Stimulated activated CD8-positive, alpha-beta memory T cell treated with anti-CD3 and anti-CD28 coated beads, Interleukin-2, amount 100 ng/mL, for 1 hour (primary cell): ENCODE measurements around the gene ZNF200.
"Not testable (repeated sequence)": the region's sequence is repeated elsewhere in the genome, so short reads cannot be mapped to it uniquely, and the experiment has no call there.

ENCODE experiments used
- DNase-seq, 2 donors: peaks; one replicate each; pipeline ENCODE4 v3.0.0-alpha.2; 2020; ENCODE audit warnings: low read depth in 2 of 2

ZNF200 gene

GRCh38 chr16:3254309-3254708 lies 19.4 kb upstream of the ZNF200 start:
- no peak for DNase-seq

- no peak for DNase-seq
Observed at GRCh38 chr16:3252967-3253366, 18.0 kb upstream of the ZNF200 start.

- DNase-seq: no peak
Observed at GRCh38 chr16:3249451-3249850, 14.5 kb upstream of the ZNF200 start.

- no peak for DNase-seq
Observed at GRCh38 chr16:3249020-3249419, 14.1 kb upstream of the ZNF200 start.

- no peak for DNase-seq
Observed at GRCh38 chr16:3248596-3248995, 13.6 kb upstream of the ZNF200 start.

- no peak for DNase-seq
Observed at GRCh38 chr16:3246876-3247275, 11.9 kb upstream of the ZNF200 start.

- no peak for DNase-seq
Observed at GRCh38 chr16:3246002-3246401, 11.0 kb upstream of the ZNF200 start.

GRCh38 chr16:3243882-3244281 lies 8.9 kb upstream of the ZNF200 start:
- DNase-seq: no peak

- no peak for DNase-seq
Observed at GRCh38 chr16:3242709-3243108, 7.8 kb upstream of the ZNF200 start.

GRCh38 chr16:3241761-3242160 lies 6.8 kb upstream of the ZNF200 start:
- DNase-seq: no peak

GRCh38 chr16:3235856-3236669 lies 1.1 kb upstream of the ZNF200 start:
- DNase-seq: no peak

GRCh38 chr16:3234543-3234856 lies 458 bp downstream of the ZNF200 start:
- DNase-seq: no peak

- no peak for DNase-seq
Observed at GRCh38 chr16:3223913-3224515, 10.9 kb downstream of the ZNF200 start.

GRCh38 chr16:3220839-3221238 lies 14.1 kb downstream of the ZNF200 start:
- no peak for DNase-seq

- no peak for DNase-seq
Observed at GRCh38 chr16:3216263-3216640, 18.7 kb downstream of the ZNF200 start.

- no peak for DNase-seq
Observed at GRCh38 chr16:3215601-3216262, 19.2 kb downstream of the ZNF200 start.

GRCh38 chr16:3214904-3215600 lies 19.9 kb downstream of the ZNF200 start:
- peak in 1 of 2 donors; percentile 6 for DNase-seq

- DNase-seq: no peak
Observed at GRCh38 chr16:3212567-3212966, 22.4 kb downstream of the ZNF200 start.

- DNase-seq: no peak
Observed at GRCh38 chr16:3212006-3212405, 23.0 kb downstream of the ZNF200 start.

GRCh38 chr16:3207086-3207953 lies 27.6 kb downstream of the ZNF200 start:
- DNase-seq: no peak

GRCh38 chr16:3205939-3206338 lies 29.0 kb downstream of the ZNF200 start:
- DNase-seq: not testable (repeated sequence)
